Activated T-helper 2 cell treated with anti-CD3 and anti-CD28 coated beads, Interferon-gamma antibody, Interleukin-2, Interleukin-4, amounts not matched to agents 10 μg/mL and 5 μg/mL and 100 μg/mL, durations not matched to agents 14 hours and 24 hours and 36 hours (primary cell): ENCODE results near the gene PYGB. TPM values are rescaled to one million over a fixed set of nuclear protein-coding genes. Genes with fewer than 3 reads are reported as not detected.

Experiments used
- DNase-seq: peaks from one replicate; pipeline ENCODE4 v3.0.0; 2021; ENCODE audit warnings: low spot score
- H3K27ac Mint-ChIP-seq: one replicate; pipeline ENCODE4 v1.8.0; 2021; ENCODE audit warnings: mixed read lengths
- H3K27me3 Mint-ChIP-seq: one replicate; pipeline ENCODE4 v1.8.0; 2021; ENCODE audit warnings: low read depth, mixed read lengths
- H3K36me3 Mint-ChIP-seq: one replicate; pipeline ENCODE4 v1.8.0; 2021; ENCODE audit warnings: low read depth, mixed read lengths
- H3K4me1 Mint-ChIP-seq: one replicate; pipeline ENCODE4 v1.8.0; 2021; ENCODE audit warnings: low read depth, mixed read lengths
- H3K4me3 Mint-ChIP-seq: one replicate; pipeline ENCODE4 v1.8.0; 2021; ENCODE audit warnings: low read depth, mild to moderate bottlenecking, moderate library complexity, mixed read lengths
- H3K9me3 Mint-ChIP-seq: one replicate; pipeline ENCODE4 v1.8.0; 2021; ENCODE audit warnings: mixed read lengths
- intact Hi-C: fragments of 100-400 bp; cut with micrococcal nuclease; formaldehyde crosslinking; loops from one replicate; pipeline ENCODE4 v1.15.1; 2023
- total RNA-seq: library from RNA; stranded (reverse); gene quantifications from 2 replicates; pipeline ENCODE4 v1.2.3, GENCODE V29; 2022

The PYGB gene
- total RNA-seq, 1 donor from 2014 or later, result 37.1 TPM

- no peak for DNase-seq
- Mint-ChIP-seq H3K27ac (no peak overlapping the region), H3K27me3 (no peaks in the 10 kb centered on the region), H3K4me3 (no peak overlapping the region), H3K9me3 (no peaks in the 10 kb centered on the region), H3K4me1 (peaks cover 3% of the 10 kb centered on the region), H3K36me3 (peaks cover 9% of the 10 kb centered on the region)
- intact Hi-C loops, result no loop called here
Observed at GRCh38 chr20:25209400-25209799, 38.5 kb upstream of the PYGB start.

DNA sequence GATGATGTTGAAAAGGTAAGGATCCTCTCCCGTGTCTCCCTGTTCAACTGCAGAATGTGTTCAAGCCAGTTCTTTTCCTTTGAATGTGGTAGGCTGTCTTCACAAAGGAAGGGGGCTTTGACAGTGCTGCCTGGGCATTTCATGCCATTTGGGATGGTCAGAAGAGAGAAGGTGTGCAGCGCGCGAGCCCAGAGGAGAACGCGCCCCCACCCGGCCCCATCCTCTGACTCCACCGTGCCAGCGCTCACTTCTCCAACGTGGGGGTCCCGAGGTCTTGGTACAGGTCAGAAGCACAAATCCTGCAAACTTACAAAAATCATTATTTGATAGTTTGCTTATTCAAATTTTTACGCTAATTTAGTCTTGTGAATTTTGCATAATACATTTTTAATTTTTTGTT lies 38.0 kb upstream of the PYGB start:
- Mint-ChIP-seq H3K4me1 (peaks cover 3% of the 10 kb centered on the region), H3K9me3 (no peaks in the 10 kb centered on the region), H3K27ac (no peak overlapping the region)

GRCh38 chr20:25211273-25211672 lies 36.6 kb upstream of the PYGB start:
- no peak overlapping the region for H3K27ac Mint-ChIP-seq
- H3K9me3 Mint-ChIP-seq, result no peaks in the 10 kb centered on the region
- H3K27me3 Mint-ChIP-seq, result no peaks in the 10 kb centered on the region
- peaks cover 3% of the 10 kb centered on the region for H3K4me1 Mint-ChIP-seq
- DNase-seq, result no peak
- no peak overlapping the region for H3K4me3 Mint-ChIP-seq
- peaks cover 9% of the 10 kb centered on the region for H3K36me3 Mint-ChIP-seq
- intact Hi-C loops, result no loop called here

More for the DNA sequence above, 38.0 kb upstream of the PYGB start:
- peaks cover 9% of the 10 kb centered on the region for H3K36me3 Mint-ChIP-seq
- H3K4me3 Mint-ChIP-seq, result no peak overlapping the region
- intact Hi-C loops, result no loop called here
- no peak for DNase-seq
- no peaks in the 10 kb centered on the region for H3K27me3 Mint-ChIP-seq

DNA sequence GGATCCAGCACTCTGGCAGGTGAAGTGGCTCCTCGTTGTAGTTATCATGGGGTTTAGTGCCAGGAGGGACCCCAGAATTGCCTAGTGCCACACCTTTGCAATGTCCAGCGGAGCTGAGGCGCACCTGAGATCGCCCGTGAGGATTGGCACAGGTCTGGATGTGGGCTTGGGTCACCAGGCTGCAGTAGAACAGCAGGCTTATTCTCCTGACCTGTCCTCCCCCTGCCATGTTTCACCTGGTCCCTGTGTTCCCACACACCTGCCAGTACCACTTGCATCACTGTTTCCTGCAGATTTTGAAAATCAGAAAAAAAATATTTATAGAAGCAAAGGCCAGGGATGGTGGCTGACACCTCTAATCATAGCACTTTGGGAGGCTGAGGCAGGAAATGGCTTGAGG lies 35.6 kb upstream of the PYGB start:
- peaks cover 3% of the 10 kb centered on the region for H3K4me1 Mint-ChIP-seq
- no peak for DNase-seq
- H3K36me3 Mint-ChIP-seq, result peaks cover 12% of the 10 kb centered on the region
- H3K27ac Mint-ChIP-seq, result no peak overlapping the region
- no peaks in the 10 kb centered on the region for H3K27me3 Mint-ChIP-seq
- no peaks in the 10 kb centered on the region for H3K9me3 Mint-ChIP-seq
- H3K4me3 Mint-ChIP-seq, result no peak overlapping the region
- intact Hi-C loops, result no loop called here

- intact Hi-C loops, result no loop called here
- DNase-seq, result no peak
- peaks cover 3% of the 10 kb centered on the region for H3K4me1 Mint-ChIP-seq
- H3K9me3 Mint-ChIP-seq, result no peaks in the 10 kb centered on the region
- H3K4me3 Mint-ChIP-seq, result no peak overlapping the region
- no peak overlapping the region for H3K27ac Mint-ChIP-seq
- H3K36me3 Mint-ChIP-seq, result peaks cover 12% of the 10 kb centered on the region
- H3K27me3 Mint-ChIP-seq, result no peaks in the 10 kb centered on the region
Observed at GRCh38 chr20:25213566-25214425, 34.1 kb upstream of the PYGB start.

- intact Hi-C loops, result no loop called here
- no peak overlapping the region for H3K4me3 Mint-ChIP-seq
- peaks cover 12% of the 10 kb centered on the region for H3K36me3 Mint-ChIP-seq
- H3K27me3 Mint-ChIP-seq, result no peaks in the 10 kb centered on the region
- H3K9me3 Mint-ChIP-seq, result no peaks in the 10 kb centered on the region
- no peak overlapping the region for H3K27ac Mint-ChIP-seq
- H3K4me1 Mint-ChIP-seq, result peaks cover 3% of the 10 kb centered on the region
- no peak for DNase-seq
Observed at GRCh38 chr20:25214426-25214790, 33.5 kb upstream of the PYGB start.

DNA sequence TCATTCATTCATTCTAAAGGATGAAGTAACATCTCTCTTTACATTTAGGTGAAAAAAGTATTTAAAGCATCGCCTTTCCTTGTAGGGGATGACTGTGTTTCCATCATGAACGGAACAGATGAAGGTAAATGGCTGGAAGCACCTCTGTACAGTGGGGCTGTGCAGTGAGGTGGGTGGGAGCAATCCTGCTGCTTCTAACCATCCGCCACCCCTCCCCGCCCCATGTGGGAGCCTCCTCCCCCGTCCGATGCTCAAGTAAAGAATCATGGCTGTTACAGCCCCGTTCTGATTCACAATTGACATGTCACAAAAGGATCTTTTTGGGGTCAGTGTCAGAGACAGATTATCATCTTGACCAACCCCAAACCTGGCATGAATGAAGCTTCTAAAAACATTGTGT lies 33.1 kb upstream of the PYGB start:
- intact Hi-C loops, result no loop called here
- Mint-ChIP-seq H3K27ac (no peak overlapping the region), H3K36me3 (peaks cover 12% of the 10 kb centered on the region), H3K4me1 (no peaks in the 10 kb centered on the region), H3K27me3 (no peaks in the 10 kb centered on the region), H3K4me3 (no peak overlapping the region), H3K9me3 (no peaks in the 10 kb centered on the region)
- no peak for DNase-seq

GRCh38 chr20:25215521-25215920 lies 32.4 kb upstream of the PYGB start:
- no peaks in the 10 kb centered on the region for H3K4me1 Mint-ChIP-seq
- DNase-seq, result no peak
- H3K4me3 Mint-ChIP-seq, result no peak overlapping the region
- H3K27me3 Mint-ChIP-seq, result no peaks in the 10 kb centered on the region
- no peaks in the 10 kb centered on the region for H3K9me3 Mint-ChIP-seq
- intact Hi-C loops, result no loop called here
- H3K27ac Mint-ChIP-seq, result no peak overlapping the region
- H3K36me3 Mint-ChIP-seq, result peaks cover 12% of the 10 kb centered on the region

- H3K27ac Mint-ChIP-seq, result no peak overlapping the region
- H3K4me3 Mint-ChIP-seq, result no peak overlapping the region
- peaks cover 9% of the 10 kb centered on the region for H3K36me3 Mint-ChIP-seq
- DNase-seq, result no peak
- H3K27me3 Mint-ChIP-seq, result no peaks in the 10 kb centered on the region
- H3K9me3 Mint-ChIP-seq, result no peaks in the 10 kb centered on the region
- intact Hi-C loops, result no loop called here
- H3K4me1 Mint-ChIP-seq, result no peaks in the 10 kb centered on the region
Observed at GRCh38 chr20:25216199-25216945, 31.5 kb upstream of the PYGB start.

GRCh38 chr20:25217161-25218108 lies 30.4 kb upstream of the PYGB start:
- intact Hi-C loops, result no loop called here
- peaks cover 6% of the 10 kb centered on the region for H3K36me3 Mint-ChIP-seq
- H3K27me3 Mint-ChIP-seq, result no peaks in the 10 kb centered on the region
- H3K9me3 Mint-ChIP-seq, result no peaks in the 10 kb centered on the region
- H3K4me1 Mint-ChIP-seq, result no peaks in the 10 kb centered on the region
- H3K4me3 Mint-ChIP-seq, result no peak overlapping the region
- DNase-seq, result no peak
- H3K27ac Mint-ChIP-seq, result no peak overlapping the region

- DNase-seq, result no peak
- no peak overlapping the region for H3K4me3 Mint-ChIP-seq
- intact Hi-C loops, result no loop called here
- H3K9me3 Mint-ChIP-seq, result no peaks in the 10 kb centered on the region
- no peak overlapping the region for H3K27ac Mint-ChIP-seq
- H3K36me3 Mint-ChIP-seq, result peaks cover 6% of the 10 kb centered on the region
- no peaks in the 10 kb centered on the region for H3K27me3 Mint-ChIP-seq
- peaks cover 3% of the 10 kb centered on the region for H3K4me1 Mint-ChIP-seq
Observed at GRCh38 chr20:25218109-25218486, 29.8 kb upstream of the PYGB start.

DNA sequence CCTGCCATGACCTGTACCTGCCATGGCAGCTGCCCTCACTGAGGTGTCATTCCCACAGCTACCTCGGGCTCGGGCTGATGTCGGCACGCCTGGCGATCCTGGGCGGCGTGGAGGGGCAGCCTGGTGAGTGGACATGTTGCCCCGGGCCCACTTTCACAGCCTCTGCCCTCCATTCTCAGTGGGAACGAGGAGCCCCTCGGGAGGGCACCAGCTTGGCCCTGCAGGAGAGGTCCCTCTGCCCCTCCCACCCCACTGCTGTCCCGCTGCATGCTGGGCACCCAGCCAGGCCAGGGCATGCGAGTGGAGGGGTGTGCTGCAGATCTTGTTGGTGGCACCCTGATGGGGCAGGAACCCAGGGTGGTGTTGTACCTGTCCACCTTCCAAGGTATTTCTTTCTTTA lies 29.4 kb upstream of the PYGB start:
- H3K9me3 Mint-ChIP-seq, result no peaks in the 10 kb centered on the region
- peaks cover 7% of the 10 kb centered on the region for H3K4me1 Mint-ChIP-seq
- H3K27me3 Mint-ChIP-seq, result no peaks in the 10 kb centered on the region
- no peak overlapping the region for H3K27ac Mint-ChIP-seq
- intact Hi-C loops, result no loop called here
- no peak overlapping the region for H3K4me3 Mint-ChIP-seq
- DNase-seq, result no peak
- H3K36me3 Mint-ChIP-seq, result peaks cover 4% of the 10 kb centered on the region
